GM12875 (cell line): ENCODE data around the gene CXCL12.

Source experiments
- H3K4me3 ChIP-seq: one replicate; pipeline ENCODE4 v1.5.1; 2011; ENCODE audit warnings: low read depth, low read length, control low read depth
- TF ChIP-seq, protein P1 (sequence below): IDR thresholded peaks from 2 replicates; pipeline ENCODE4 v1.5.1; 2011; ENCODE audit warnings: low read depth, mild to moderate bottlenecking, control low read depth, inconsistent platforms, low read length, moderate library complexity, borderline replicate concordance; ENCODE audit not compliant: insufficient read depth

Gene CXCL12

DNA sequence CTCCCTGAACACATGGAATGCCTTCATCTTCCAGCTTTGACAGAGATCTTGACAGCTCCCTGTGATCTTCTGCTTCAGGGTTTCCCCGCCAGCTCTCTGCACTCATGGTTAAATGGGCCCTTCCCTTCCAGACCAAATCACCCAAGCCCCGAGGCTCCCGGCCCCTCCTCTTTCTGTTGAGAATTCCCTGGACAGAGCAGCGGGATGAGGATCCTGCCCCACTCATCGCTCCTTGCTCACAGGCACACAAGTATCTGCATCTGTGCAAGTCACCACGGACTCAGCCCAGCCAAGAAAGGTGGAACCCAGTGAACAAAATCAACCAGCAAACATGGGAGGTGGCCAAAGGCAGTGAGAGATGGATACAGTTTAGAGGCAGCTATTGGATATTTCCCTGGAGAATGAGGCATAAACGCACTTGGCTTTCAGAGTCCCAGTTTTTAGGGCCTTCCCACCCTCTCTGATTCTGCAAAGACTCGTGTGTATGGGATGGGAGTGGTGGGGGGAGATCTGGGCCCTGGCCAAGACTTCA, 37.7 kb upstream of the CXCL12 start:
- TF ChIP-seq, protein P1, sequence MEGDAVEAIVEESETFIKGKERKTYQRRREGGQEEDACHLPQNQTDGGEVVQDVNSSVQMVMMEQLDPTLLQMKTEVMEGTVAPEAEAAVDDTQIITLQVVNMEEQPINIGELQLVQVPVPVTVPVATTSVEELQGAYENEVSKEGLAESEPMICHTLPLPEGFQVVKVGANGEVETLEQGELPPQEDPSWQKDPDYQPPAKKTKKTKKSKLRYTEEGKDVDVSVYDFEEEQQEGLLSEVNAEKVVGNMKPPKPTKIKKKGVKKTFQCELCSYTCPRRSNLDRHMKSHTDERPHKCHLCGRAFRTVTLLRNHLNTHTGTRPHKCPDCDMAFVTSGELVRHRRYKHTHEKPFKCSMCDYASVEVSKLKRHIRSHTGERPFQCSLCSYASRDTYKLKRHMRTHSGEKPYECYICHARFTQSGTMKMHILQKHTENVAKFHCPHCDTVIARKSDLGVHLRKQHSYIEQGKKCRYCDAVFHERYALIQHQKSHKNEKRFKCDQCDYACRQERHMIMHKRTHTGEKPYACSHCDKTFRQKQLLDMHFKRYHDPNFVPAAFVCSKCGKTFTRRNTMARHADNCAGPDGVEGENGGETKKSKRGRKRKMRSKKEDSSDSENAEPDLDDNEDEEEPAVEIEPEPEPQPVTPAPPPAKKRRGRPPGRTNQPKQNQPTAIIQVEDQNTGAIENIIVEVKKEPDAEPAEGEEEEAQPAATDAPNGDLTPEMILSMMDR: no peak
- H3K4me3 ChIP-seq: no peak overlapping the region

DNA sequence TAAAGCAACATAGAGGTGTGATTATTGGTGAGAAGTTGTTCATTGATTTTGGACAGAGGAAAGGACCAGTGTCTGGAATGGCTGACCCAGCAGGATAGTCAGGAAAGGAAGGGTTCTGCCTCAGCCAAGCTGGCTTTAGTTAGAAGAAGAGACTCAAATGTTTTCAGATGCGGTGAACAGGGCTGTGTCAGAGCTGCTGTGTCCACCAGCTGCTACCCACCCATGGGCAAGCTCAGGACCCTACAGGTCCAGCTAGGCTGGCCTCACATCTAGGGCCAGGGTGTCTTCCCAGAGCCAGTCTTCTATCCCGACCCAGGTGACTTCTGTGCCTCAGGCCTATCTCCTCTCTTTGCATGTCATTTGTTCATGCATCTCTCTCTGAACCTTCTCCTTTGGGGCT, 37.3 kb upstream of the CXCL12 start:
- TF ChIP-seq, protein P1: no peak
- no peak overlapping the region for H3K4me3 ChIP-seq

DNA sequence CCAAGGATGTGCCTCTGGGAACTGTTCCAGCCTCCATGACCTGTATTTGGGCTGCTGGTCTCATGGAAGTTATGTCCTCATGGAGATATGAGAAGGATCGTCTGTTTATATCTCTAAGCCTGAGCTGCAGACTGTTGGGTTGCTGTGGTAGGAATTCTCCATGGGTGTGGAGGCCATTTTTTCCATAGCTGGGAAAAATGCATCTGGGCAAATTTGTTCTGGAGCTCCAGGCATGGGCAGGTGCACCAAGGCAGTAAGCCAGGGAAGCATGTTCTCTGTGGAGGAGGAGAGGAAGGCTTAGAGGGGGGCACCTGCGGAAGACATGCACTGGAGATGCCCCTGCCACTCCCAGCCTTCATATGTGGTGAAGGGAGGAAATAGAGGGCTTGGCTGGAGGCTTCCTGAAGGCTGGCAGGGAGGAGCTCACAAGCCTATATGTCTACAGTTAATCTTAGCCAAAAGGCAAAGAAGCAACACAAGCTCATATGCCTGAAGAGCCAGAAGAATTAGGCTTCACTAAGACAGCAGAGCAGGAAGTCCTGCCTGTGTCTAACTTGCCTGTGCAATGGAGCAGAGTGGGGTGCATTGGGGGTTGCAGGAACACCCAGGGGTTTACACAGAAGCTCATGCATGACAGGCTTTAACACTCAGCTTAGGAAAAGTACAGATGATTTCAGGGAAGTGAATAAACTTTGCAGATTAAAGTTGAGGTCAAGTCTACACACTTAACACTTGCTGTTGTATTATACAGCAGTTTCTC, 35.1 kb upstream of the CXCL12 start:
- H3K4me3 ChIP-seq: no peak overlapping the region
- TF ChIP-seq, protein P1: no peak

DNA sequence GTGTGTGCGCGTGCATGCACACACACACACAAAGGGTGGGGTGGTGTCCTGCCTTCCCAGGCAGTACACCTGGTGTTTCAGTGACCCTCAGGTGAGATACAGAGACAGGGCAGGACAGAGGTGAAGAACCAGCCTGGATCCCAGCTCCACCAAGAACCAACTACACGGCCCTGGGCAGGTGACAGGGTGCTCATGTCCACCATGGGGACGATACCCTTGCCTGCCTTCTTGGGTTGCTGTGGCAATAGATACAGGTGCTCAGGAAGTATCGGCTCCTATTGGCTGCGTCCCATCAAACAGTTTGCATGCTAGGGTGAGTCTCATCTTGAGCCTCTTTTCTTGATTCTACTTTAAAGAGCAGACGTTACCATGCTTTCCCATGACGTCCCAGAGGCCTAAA, 33.7 kb upstream of the CXCL12 start:
- TF ChIP-seq, protein P1: no peak
- H3K4me3 ChIP-seq: no peak overlapping the region

DNA sequence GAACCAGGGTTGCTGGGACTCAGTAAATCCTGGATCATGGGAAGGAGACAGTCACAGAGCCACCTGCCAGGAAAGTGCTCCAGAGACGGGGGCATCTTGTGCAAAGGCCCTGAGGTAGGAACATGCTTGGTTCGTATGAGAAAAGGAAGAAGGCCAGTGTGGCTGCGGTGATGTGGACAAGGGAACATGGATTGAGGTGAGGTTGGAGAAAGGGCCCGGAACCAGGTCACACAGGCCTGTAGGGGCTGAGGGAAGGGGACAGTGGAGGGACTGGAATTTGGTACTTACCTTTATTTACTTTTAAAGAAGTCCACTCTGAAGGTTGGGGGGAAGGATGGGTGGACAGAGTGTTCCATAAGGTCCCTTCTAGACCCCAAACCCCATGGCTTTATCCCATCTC, 32.9 kb upstream of the CXCL12 start:
- no peak overlapping the region for H3K4me3 ChIP-seq
- TF ChIP-seq, protein P1: no peak

DNA sequence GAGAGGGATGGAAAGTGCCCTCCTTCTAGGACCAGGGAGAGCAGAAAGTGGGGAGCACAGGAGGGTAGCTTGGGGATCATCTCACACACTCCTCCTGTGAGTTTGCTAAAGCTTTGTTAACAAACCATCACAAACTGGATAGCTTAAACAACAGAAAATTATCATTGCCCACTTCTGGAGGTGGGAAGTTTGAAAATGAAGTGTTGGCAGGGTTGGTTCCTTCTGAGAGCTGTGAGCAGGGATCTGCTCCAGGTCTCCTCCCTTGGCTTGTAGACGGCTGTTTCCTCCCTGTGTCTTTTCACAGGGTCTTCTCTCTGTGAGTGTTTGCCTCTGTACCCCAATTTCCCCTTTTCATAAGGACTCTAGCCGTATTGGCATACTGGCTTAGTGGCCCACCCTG, 32.0 kb upstream of the CXCL12 start:
- H3K4me3 ChIP-seq: no peak overlapping the region
- TF ChIP-seq, protein P1: no peak
